Left ventricle myocardium inferior (tissue), 1 donor: ENCODE measurements around the gene DIABLO. TPM values are rescaled to one million over a fixed set of nuclear protein-coding genes. Genes with fewer than 3 reads are reported as not detected.
"Not testable (repeated sequence)": the region's sequence is repeated elsewhere in the genome, so short reads cannot be mapped to it uniquely, and the experiment has no call there.

Source experiments
- DNase-seq: peaks from one replicate; pipeline ENCODE4 v3.0.0-alpha.2; 2020
- H3K27ac ChIP-seq: fragments of 200-600 bp; replicated peaks from 2 replicates; pipeline ENCODE4 v1.8.0; 2021
- H3K27me3 ChIP-seq: fragments of 200-600 bp; 2 replicates; pipeline ENCODE4 v1.8.0; 2021; ENCODE audit warnings: low read depth
- H3K36me3 ChIP-seq: fragments of 200-600 bp; 2 replicates; pipeline ENCODE4 v1.8.0; 2021
- H3K4me1 ChIP-seq: fragments of 200-600 bp; 2 replicates; pipeline ENCODE4 v1.8.0; 2021
- H3K4me3 ChIP-seq: fragments of 200-600 bp; 2 replicates; pipeline ENCODE4 v1.8.0; 2021; ENCODE audit warnings: mild to moderate bottlenecking, moderate library complexity
- H3K9me3 ChIP-seq: fragments of 200-600 bp; replicated peaks from 2 replicates; pipeline ENCODE4 v1.8.0; 2021
- intact Hi-C: fragments of 100-400 bp; cut with micrococcal nuclease; formaldehyde crosslinking; loops from one replicate; pipeline ENCODE4 v1.11.0; 2022
- long read RNA-seq: library from polyadenylated mRNA; unstranded; transcript quantifications from one replicate; pipeline ENCODE4 v2.0.0, GENCODE V29; 2021
- total RNA-seq: library from RNA; stranded (reverse); fragmentation: NEBNext Ultra II Directional; extraction: Animal tissue kit (Norgen Biotek cat#: 25700); gene quantifications from one replicate; pipeline ENCODE4 v1.2.1, GENCODE V29; 2021
- TF ChIP-seq, protein P1 (sequence below): fragments of 200-600 bp; IDR thresholded peaks from 2 replicates; pipeline ENCODE4 v1.8.0; 2021; ENCODE audit warnings: antibody characterized with exemption, mild to moderate bottlenecking, borderline replicate concordance
- donor health status: DM: no; HTN: yes; CAD: no; lungs with severe emphysema.

Gene DIABLO
- total RNA-seq = 29.7 TPM
- long read RNA-seq, transcript DIABLO-207 (6 exons, 1,471 nt) = major isoform, 30 of 38 reads
- long read RNA-seq, partial matches to known transcripts = 0 of 38 reads
- long read RNA-seq, other reads (novel, unspliced or antisense) = 3 of 38 reads

DNA sequence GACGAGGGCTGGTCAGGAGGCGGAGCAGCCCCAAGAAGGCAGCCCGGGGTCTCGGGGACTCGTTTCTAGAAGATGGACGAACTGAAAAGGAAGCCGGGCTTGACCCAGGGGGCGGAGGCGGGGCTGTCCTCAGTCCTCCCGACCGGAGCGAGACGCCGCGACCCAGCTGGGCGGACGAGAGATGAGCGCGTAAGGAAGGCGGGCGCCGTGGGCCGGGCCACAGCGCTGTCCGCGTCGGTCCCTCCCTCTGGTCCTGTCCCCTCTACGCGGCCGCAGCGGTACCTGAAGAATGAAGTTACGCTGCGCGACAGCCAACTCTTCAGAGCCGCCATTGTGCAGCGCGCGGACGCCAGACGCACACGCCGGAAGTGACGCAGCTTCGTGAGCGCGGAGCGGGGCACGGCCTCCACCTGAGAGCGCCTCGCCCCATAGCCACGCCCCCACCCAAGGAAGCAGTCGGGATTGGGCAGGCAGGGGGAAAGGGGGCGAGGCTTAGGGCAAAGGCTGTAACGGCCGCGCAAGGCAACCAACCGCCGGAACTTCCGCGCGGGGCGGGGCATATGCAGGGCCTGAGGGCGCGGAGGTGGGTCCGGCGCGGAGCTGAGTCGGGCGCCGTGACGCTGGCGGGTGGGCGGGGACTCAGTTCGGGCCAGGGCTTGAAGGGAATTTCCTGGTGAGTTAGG is at the start of gene DIABLO:
TSS of gene DIABLO (minus strand) at position 370 of the 683 bp plus-strand sequence. CDS start at position 332, 38 bp downstream.
- TF ChIP-seq, protein P1, sequence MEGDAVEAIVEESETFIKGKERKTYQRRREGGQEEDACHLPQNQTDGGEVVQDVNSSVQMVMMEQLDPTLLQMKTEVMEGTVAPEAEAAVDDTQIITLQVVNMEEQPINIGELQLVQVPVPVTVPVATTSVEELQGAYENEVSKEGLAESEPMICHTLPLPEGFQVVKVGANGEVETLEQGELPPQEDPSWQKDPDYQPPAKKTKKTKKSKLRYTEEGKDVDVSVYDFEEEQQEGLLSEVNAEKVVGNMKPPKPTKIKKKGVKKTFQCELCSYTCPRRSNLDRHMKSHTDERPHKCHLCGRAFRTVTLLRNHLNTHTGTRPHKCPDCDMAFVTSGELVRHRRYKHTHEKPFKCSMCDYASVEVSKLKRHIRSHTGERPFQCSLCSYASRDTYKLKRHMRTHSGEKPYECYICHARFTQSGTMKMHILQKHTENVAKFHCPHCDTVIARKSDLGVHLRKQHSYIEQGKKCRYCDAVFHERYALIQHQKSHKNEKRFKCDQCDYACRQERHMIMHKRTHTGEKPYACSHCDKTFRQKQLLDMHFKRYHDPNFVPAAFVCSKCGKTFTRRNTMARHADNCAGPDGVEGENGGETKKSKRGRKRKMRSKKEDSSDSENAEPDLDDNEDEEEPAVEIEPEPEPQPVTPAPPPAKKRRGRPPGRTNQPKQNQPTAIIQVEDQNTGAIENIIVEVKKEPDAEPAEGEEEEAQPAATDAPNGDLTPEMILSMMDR = no peak
- H3K27ac ChIP-seq = peak within 1 kb of the TSS; percentile 92
- H3K27me3 ChIP-seq = no peaks in the 10 kb centered on the region
- H3K4me1 ChIP-seq = peaks cover 41% of the 10 kb centered on the region
- peak; percentile 100 for DNase-seq
- peak within 1 kb of the TSS; percentile 79 for H3K4me3 ChIP-seq
- no peaks in the 10 kb centered on the region for H3K9me3 ChIP-seq
- intact Hi-C loops = no loop called here
- H3K36me3 ChIP-seq = peaks cover 40% of the 10 kb centered on the region

DNA sequence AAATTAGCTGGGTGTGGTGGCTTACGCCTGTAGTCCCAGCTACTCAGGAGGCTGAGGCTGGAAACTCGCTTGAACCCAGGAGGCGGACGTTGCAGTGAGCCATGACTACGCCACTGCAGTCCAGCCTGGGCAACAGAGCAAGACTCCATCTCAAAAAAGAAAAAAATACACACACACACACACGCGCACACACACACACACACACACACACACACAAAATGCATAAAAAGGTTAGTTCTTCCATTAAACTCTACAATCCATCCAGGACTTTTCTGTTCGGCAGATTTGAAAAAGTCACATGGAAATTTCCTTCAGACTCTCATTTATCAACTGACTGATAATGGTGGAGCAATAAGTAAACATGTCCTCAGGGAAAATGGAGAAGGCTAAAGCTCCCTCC is 49.6 kb upstream of the DIABLO start:
- Histone ChIP-seq H3K4me1 (no peaks in the 10 kb centered on the region), H3K9me3 (no peaks in the 10 kb centered on the region), H3K27ac (no peak overlapping the region), H3K36me3 (peaks cover 69% of the 10 kb centered on the region), H3K27me3 (no peaks in the 10 kb centered on the region), H3K4me3 (no peak overlapping the region)
- TF ChIP-seq, protein P1 = no peak
- intact Hi-C loops = no loop called here
- no peak for DNase-seq

DNA sequence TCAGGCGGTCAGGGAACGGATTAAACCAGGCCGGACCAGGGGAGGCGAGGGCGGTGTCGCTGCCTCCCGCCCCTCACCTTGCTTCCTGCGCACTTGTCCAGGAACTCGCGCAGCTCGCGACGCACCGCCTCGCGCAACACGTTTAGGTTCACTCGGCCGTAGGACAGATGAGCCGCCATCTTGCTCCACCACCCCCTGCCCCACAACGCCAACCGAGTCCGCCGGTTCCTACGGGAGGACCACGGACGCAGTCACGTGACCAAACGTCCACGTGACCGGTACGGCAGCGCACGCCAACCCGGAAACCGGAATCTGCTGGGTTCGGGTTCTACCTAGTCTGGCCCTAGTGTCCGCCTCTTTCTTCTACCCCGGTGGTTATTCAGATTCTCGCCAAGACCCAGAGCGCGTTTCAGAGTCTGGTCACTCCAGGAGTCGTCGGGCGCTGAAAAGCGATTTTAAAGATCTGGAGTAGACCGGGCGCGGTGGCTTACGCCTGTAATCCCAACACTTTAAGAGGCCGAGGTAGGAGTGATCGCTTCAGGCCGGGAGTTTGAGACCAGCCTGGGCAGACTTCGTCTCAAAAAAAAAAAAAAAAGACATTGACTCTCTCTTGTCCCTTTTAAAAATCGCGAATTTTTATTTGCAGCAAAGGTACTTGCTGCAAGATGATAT is 40.5 kb upstream of the DIABLO start, which contains the start of gene VPS33A:
TSS of gene VPS33A (minus strand) at position 265 of the 672 bp plus-strand sequence. CDS start at position 179, 86 bp downstream.
- Histone ChIP-seq H3K36me3 (peaks cover 39% of the 10 kb centered on the region), H3K9me3 (no peaks in the 10 kb centered on the region), H3K27me3 (no peaks in the 10 kb centered on the region), H3K4me3 (peak within 1 kb of the TSS; percentile 84), H3K4me1 (peaks cover 26% of the 10 kb centered on the region), H3K27ac (peak within 1 kb of the TSS; percentile 89)
- TF ChIP-seq, protein P1 = no peak
- peak; percentile 96 for DNase-seq
- intact Hi-C loops = no loop called here

DNA sequence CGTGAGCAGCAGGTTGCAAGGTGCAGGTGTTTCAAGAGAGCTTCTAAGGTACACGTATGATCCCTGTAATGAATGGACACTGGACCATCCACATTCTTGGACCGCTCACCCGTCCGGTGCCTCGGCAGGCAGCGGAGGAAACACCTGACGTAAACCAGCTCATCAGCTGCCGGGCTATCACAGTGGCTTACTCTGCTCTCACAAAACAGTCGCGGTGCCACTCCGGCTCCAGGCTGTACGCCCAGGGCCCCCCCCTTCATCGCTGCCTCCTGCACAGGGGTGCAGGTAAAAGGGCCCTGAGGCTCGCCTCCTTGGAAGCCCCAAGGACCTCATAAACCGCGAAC is 40.0 kb upstream of the DIABLO start:
- no peak for DNase-seq
- TF ChIP-seq, protein P1 = no peak
- Histone ChIP-seq H3K4me3 (peak overlapping the region; percentile 84), H3K4me1 (peaks cover 26% of the 10 kb centered on the region), H3K36me3 (peaks cover 39% of the 10 kb centered on the region), H3K27ac (peak overlapping the region; percentile 89), H3K27me3 (no peaks in the 10 kb centered on the region), H3K9me3 (no peaks in the 10 kb centered on the region)
- intact Hi-C loops = no loop called here

DNA sequence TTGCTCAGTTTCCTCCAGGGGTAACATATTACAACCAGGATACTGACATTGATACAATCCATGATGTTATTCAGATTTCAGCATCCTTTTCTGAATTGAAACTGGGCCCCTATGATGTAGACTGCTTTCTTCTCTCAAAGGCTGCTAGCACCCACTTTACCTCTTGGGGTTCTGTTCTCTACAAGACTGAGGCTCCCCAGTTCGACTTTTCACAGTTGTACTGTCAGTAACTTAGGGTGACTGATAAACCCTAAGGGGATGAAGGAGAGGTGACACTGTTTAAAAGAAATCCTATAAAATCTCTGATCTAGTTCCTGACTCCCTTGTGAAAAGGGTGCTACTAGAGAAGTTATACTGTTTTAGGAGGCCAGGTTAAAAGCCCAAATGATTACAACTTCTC is 39.6 kb upstream of the DIABLO start:
- H3K4me1 ChIP-seq = peaks cover 26% of the 10 kb centered on the region
- H3K27me3 ChIP-seq = no peaks in the 10 kb centered on the region
- intact Hi-C loops = no loop called here
- H3K9me3 ChIP-seq = no peaks in the 10 kb centered on the region
- DNase-seq = no peak
- H3K27ac ChIP-seq = peak overlapping the region; percentile 89
- peak overlapping the region; percentile 84 for H3K4me3 ChIP-seq
- H3K36me3 ChIP-seq = peaks cover 39% of the 10 kb centered on the region
- TF ChIP-seq, protein P1 = no peak

DNA sequence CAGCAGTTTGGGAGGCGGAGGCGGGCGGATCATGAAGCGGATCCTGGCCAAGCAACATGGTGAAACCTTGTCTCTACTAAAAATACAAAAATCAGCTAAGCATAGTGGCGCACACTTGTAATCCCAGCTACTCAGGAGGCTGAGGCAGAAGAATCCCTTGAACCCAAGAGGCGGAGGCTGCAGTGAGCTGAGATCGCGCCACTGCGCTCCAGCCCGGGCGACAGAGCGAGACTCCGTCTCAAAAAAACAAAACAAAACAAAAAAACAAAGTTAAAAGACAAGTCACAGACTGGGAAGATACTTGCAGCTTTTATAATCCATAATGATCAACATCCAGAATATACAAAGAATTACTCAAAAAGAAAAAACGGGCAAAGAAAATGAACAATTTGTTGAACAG is 34.9 kb upstream of the DIABLO start:
- H3K4me3 ChIP-seq, intact Hi-C loops, H3K9me3 ChIP-seq, DNase-seq, H3K27me3 ChIP-seq, H3K27ac ChIP-seq: not testable (repeated sequence)
- H3K4me1 ChIP-seq = peaks cover 14% of the 10 kb centered on the region
- H3K36me3 ChIP-seq = peaks cover 85% of the 10 kb centered on the region

DNA sequence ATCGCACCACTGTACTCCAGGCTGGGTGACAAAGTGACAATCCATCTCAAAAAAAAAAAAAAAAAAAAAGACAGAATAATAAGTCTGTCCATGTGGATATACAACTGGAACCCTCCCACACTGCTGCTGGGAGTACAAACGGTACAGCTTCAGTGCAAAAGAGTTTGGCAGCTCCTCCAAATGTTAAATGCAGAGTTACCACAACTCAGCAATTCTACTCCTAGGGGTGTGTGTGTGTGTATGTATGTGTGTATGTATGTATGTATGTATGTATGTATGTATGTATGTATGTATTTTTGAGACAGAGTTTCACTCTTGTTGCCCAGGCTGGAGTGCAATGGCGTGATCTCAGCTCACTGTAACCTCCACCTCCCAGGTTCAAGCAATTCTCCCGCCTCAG is 33.1 kb upstream of the DIABLO start:
- DNase-seq, intact Hi-C loops, H3K9me3 ChIP-seq, H3K4me1 ChIP-seq, H3K27ac ChIP-seq, H3K4me3 ChIP-seq, H3K27me3 ChIP-seq: not testable (repeated sequence)
- peaks cover 97% of the 10 kb centered on the region for H3K36me3 ChIP-seq

DNA sequence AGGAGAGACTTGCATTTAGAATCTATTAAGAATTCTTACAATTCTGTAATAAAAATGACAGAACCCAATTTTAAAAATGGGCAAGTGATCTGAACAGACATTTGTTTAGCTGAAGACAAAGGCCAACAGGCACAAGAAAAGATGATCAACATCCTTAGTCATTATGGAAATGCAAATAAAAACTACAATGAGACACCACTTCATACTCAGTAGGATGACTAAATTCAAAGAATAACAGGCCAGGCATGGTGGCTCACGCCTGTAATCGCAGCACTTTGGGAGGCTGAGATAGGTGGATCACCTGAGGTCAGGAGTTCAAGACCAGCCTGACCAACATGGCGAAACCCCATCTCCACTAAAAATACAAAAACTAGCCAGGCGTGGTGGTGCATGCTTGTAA is 32.6 kb upstream of the DIABLO start:
- H3K27me3 ChIP-seq, H3K9me3 ChIP-seq, DNase-seq, intact Hi-C loops, H3K4me3 ChIP-seq, H3K27ac ChIP-seq, H3K4me1 ChIP-seq: not testable (repeated sequence)
- peaks cover 95% of the 10 kb centered on the region for H3K36me3 ChIP-seq
